Naive thymus-derived CD4-positive, alpha-beta T cell (primary cell): ENCODE data around the gene NEDD1. TPM values are rescaled to one million over a fixed set of nuclear protein-coding genes. Genes with fewer than 3 reads are reported as not detected.

Experiments used
- ATAC-seq: fragments of 150-1000 bp; cut with Tn5 transposase; 2 replicates; pipeline ENCODE4 v1.10.0; 2021; ENCODE audit warnings: mild to moderate bottlenecking, moderate library complexity
- CTCF ChIA-PET: fragments of 350-600 bp; sonication (Branson Sonifier 250); formaldehyde crosslinking; loops from one replicate; lab custom pipeline; 2021; ENCODE audit warnings: antibody characterized with exemption; lab: Charles Lee
- POLR2A ChIA-PET: fragments of 350-600 bp; sonication (Branson Sonifier 250); formaldehyde crosslinking; loops from one replicate; lab custom pipeline; 2021; ENCODE audit warnings: antibody characterized with exemption, inconsistent platforms; lab: Charles Lee
- DNase-seq, 9 donors: peaks; one replicate each; pipeline versions ENCODE4 v3.0.0 to v3.0.0-alpha.2; 2020 to 2022; ENCODE audit warnings: mixed read lengths in 1 of 9
- H3K27ac ChIP-seq: one replicate; pipeline ENCODE4 v1.7.0; 2013; ENCODE audit warnings: mild to moderate bottlenecking, low read depth, low read length, moderate library complexity
- H3K27me3 ChIP-seq, 2 donors: one replicate each; pipeline ENCODE4 v1.7.0; 2013; ENCODE audit warnings: low read length in 2 of 2, mild to moderate bottlenecking in 2 of 2, moderate library complexity in 2 of 2; ENCODE audit not compliant: control insufficient read depth in 2 of 2, insufficient read depth in 2 of 2
- H3K36me3 ChIP-seq, 3 experiments: 1 replicate in 2 of 3; 2 replicates in 1 of 3; pipeline ENCODE4 v1.7.0; 2013; ENCODE audit warnings: low read length in 3 of 3, mild to moderate bottlenecking in 3 of 3, moderate library complexity in 1 of 3; ENCODE audit not compliant: insufficient read depth in 3 of 3, control insufficient read depth in 2 of 3
- H3K4me1 ChIP-seq, 2 donors: one replicate each; pipeline ENCODE4 v1.7.0; 2013; ENCODE audit warnings: low read length in 2 of 2, mild to moderate bottlenecking in 2 of 2, moderate library complexity in 1 of 2; ENCODE audit not compliant: control insufficient read depth in 2 of 2, insufficient read depth in 2 of 2
- H3K4me3 ChIP-seq: 2 replicates; pipeline ENCODE4 v1.7.0; 2013; ENCODE audit warnings: mild to moderate bottlenecking, low read length
- H3K9me3 ChIP-seq, 3 experiments: 1 replicate in 2 of 3; 2 replicates in 1 of 3; pipeline ENCODE4 v1.7.0; 2013; ENCODE audit warnings: low read length in 3 of 3; ENCODE audit not compliant: control insufficient read depth in 2 of 3
- H3K27ac Mint-ChIP-seq, 9 donors: one replicate each; pipeline ENCODE4 v1.8.0; 2020 to 2022; ENCODE audit warnings: mixed read lengths in 9 of 9, mild to moderate bottlenecking in 8 of 9, moderate library complexity in 5 of 9, inconsistent platforms in 2 of 9
- H3K27me3 Mint-ChIP-seq, 5 donors: one replicate each; pipeline ENCODE4 v1.8.0; 2021 to 2022; ENCODE audit warnings: mixed read lengths in 5 of 5, mild to moderate bottlenecking in 1 of 5
- H3K36me3 Mint-ChIP-seq, 5 donors: one replicate each; pipeline ENCODE4 v1.8.0; 2020 to 2022; ENCODE audit warnings: mixed read lengths in 5 of 5, mild to moderate bottlenecking in 3 of 5, inconsistent platforms in 1 of 5
- H3K4me1 Mint-ChIP-seq, 7 donors: one replicate each; pipeline ENCODE4 v1.8.0; 2020 to 2022; ENCODE audit warnings: mixed read lengths in 7 of 7, mild to moderate bottlenecking in 3 of 7, inconsistent platforms in 1 of 7
- H3K4me3 Mint-ChIP-seq, 10 donors: one replicate each; pipeline ENCODE4 v1.8.0; 2020 to 2022; ENCODE audit warnings: mild to moderate bottlenecking in 10 of 10, mixed read lengths in 10 of 10, moderate library complexity in 6 of 10, inconsistent platforms in 2 of 10
- H3K9me3 Mint-ChIP-seq, 11 donors: one replicate each; pipeline ENCODE4 v1.8.0; 2020 to 2022; ENCODE audit warnings: mixed read lengths in 11 of 11, mild to moderate bottlenecking in 4 of 11, inconsistent platforms in 1 of 11, moderate library complexity in 1 of 11
- intact Hi-C, 2 donors: fragments of 100-400 bp; cut with micrococcal nuclease; formaldehyde crosslinking; loops; one replicate each; pipeline ENCODE4 v1.15.1; 2023
- polyA plus RNA-seq, 2 donors: library from polyadenylated mRNA; unstranded; fragments of 300-500 nt; fragmentation: Illumina TruSeq; gene quantifications; one replicate each; pipeline ENCODE4 v1.2.3, GENCODE V29; 2021
- total RNA-seq, 6 experiments: library from RNA in 5 of 6; stranded (reverse) in 5 of 6; gene quantifications; 1 replicate in 5 of 6; 2 replicates in 1 of 6; pipeline ENCODE4 v1.2.3 and lab custom pipeline; 2021 to 2026

The NEDD1 gene
- total and polyA plus RNA-seq, 7 experiments from 2014 or later = 18.3 to 52.4 (median 24.1) TPM

GRCh38 chr12:96912261-96912660 is 5.2 kb downstream of the NEDD1 start:
- ATAC-seq = no peak
- Histone ChIP-seq H3K4me3 (no peak overlapping the region), H3K4me1 (peaks cover 0 to 12% of the 10 kb centered on the region in 2 donors), H3K9me3 (no peaks in the 10 kb centered on the region), H3K27ac (no peak overlapping the region), H3K27me3 (no peaks in the 10 kb centered on the region), H3K36me3 (no peaks in the 10 kb centered on the region)
- Mint-ChIP-seq H3K4me1 (peaks cover 31 to 80% (median 60%) of the 10 kb centered on the region in 7 donors), H3K9me3 (peaks cover 0 to 7% (median 0%) of the 10 kb centered on the region in 11 donors), H3K27me3 (no peaks in the 10 kb centered on the region), H3K36me3 (peaks cover 6 to 46% (median 13%) of the 10 kb centered on the region in 5 donors), H3K4me3 (no peak overlapping the region), H3K27ac (no peak overlapping the region)
- no peak for DNase-seq
- POLR2A ChIA-PET = no interaction called here
- intact Hi-C loops = no loop called here
- CTCF ChIA-PET = no interaction called here

GRCh38 chr12:96912943-96913342 is 5.9 kb downstream of the NEDD1 start:
- Mint-ChIP-seq H3K27ac (no peak overlapping the region), H3K36me3 (peaks cover 6 to 40% (median 14%) of the 10 kb centered on the region in 5 donors), H3K27me3 (no peaks in the 10 kb centered on the region), H3K9me3 (peaks cover 0 to 7% (median 0%) of the 10 kb centered on the region in 11 donors), H3K4me3 (no peak overlapping the region), H3K4me1 (peaks cover 29 to 77% (median 57%) of the 10 kb centered on the region in 7 donors)
- no peak overlapping the region for H3K27ac ChIP-seq
- no peak for DNase-seq
- ATAC-seq = no peak
- intact Hi-C loops = no loop called here
- no peaks in the 10 kb centered on the region for H3K9me3 ChIP-seq
- ChIA-PET POLR2A (interaction anchor here (0.6 to 1.9 kb wide), 2 partner anchors 12 to 15 kb away, joined by 3 to 5 read pairs; no protein-coding TSS in a partner anchor), CTCF (no interaction called here)
- H3K4me1 ChIP-seq = peaks cover 0 to 7% of the 10 kb centered on the region in 2 donors
- H3K36me3 ChIP-seq = no peaks in the 10 kb centered on the region
- no peak overlapping the region for H3K4me3 ChIP-seq
- no peaks in the 10 kb centered on the region for H3K27me3 ChIP-seq

- Mint-ChIP-seq H3K27ac (peak overlapping the region in 3 of 9 donors; percentile 28 to 46 (median 32)), H3K36me3 (peaks cover 15 to 59% (median 46%) of the 10 kb centered on the region in 5 donors), H3K4me1 (peaks cover 5 to 40% (median 24%) of the 10 kb centered on the region in 7 donors), H3K4me3 (no peak overlapping the region), H3K9me3 (peaks cover 0 to 12% (median 1%) of the 10 kb centered on the region in 11 donors), H3K27me3 (no peaks in the 10 kb centered on the region)
- Histone ChIP-seq H3K4me1 (no peaks in the 10 kb centered on the region), H3K27ac (no peak overlapping the region), H3K9me3 (no peaks in the 10 kb centered on the region), H3K4me3 (no peak overlapping the region), H3K36me3 (peaks cover 0 to 6% (median 3%) of the 10 kb centered on the region in 3 experiments), H3K27me3 (no peaks in the 10 kb centered on the region)
- intact Hi-C loops = no loop called here
- POLR2A ChIA-PET = no interaction called here
- CTCF ChIA-PET = no interaction called here
- DNase-seq (no peak), ATAC-seq (no peak)
These were observed 12.6 kb downstream of the NEDD1 start for GRCh38 chr12:96919510-96920210.

- peaks cover 6 to 35% (median 9%) of the 10 kb centered on the region in 3 experiments for H3K36me3 ChIP-seq
- CTCF ChIA-PET = no interaction called here
These were observed 41.7 kb downstream of the NEDD1 start for GRCh38 chr12:96948782-96949181.

GRCh38 chr12:96979532-96979931 is 72.5 kb downstream of the NEDD1 start:
- ATAC-seq = no peak
- Histone ChIP-seq H3K9me3 (no peaks in the 10 kb centered on the region), H3K27ac (no peak overlapping the region), H3K4me3 (no peak overlapping the region), H3K36me3 (no peaks in the 10 kb centered on the region), H3K27me3 (no peaks in the 10 kb centered on the region), H3K4me1 (no peaks in the 10 kb centered on the region)
- Mint-ChIP-seq H3K9me3 (no peaks in the 10 kb centered on the region), H3K4me1 (peaks cover 0 to 1% (median 0%) of the 10 kb centered on the region in 7 donors), H3K4me3 (no peak overlapping the region), H3K36me3 (no peaks in the 10 kb centered on the region), H3K27ac (no peak overlapping the region), H3K27me3 (peaks cover 2 to 12% (median 8%) of the 10 kb centered on the region in 5 donors)
- no peak for DNase-seq
- ChIA-PET POLR2A (no interaction called here), CTCF (interaction anchor here (0.7 kb wide), 1 partner anchor 25 kb away, joined by 3 read pairs; no protein-coding TSS in a partner anchor)
- intact Hi-C loops = no loop called here

More at GRCh38 chr12:96948782-96949181, 41.7 kb downstream of the NEDD1 start:
- H3K4me1 ChIP-seq = no peaks in the 10 kb centered on the region
- intact Hi-C loops = no loop called here
- no peaks in the 10 kb centered on the region for H3K27me3 ChIP-seq
- H3K9me3 Mint-ChIP-seq = peaks cover 0 to 4% (median 0%) of the 10 kb centered on the region in 11 donors
- no peak overlapping the region for H3K27ac ChIP-seq
- no peak for DNase-seq
- H3K4me3 Mint-ChIP-seq = no peak overlapping the region
- H3K9me3 ChIP-seq = no peaks in the 10 kb centered on the region
- ATAC-seq = no peak
- H3K4me3 ChIP-seq = no peak overlapping the region
- peaks cover 0 to 6% (median 0%) of the 10 kb centered on the region in 7 donors for H3K4me1 Mint-ChIP-seq
- POLR2A ChIA-PET = no interaction called here
- H3K36me3 Mint-ChIP-seq = peaks cover 14 to 83% (median 68%) of the 10 kb centered on the region in 5 donors
- no peak overlapping the region for H3K27ac Mint-ChIP-seq
- no peaks in the 10 kb centered on the region for H3K27me3 Mint-ChIP-seq

GRCh38 chr12:96980991-96981414 is 73.9 kb downstream of the NEDD1 start:
- Mint-ChIP-seq H3K9me3 (no peaks in the 10 kb centered on the region), H3K4me3 (no peak overlapping the region), H3K36me3 (no peaks in the 10 kb centered on the region), H3K27ac (no peak overlapping the region), H3K27me3 (peaks cover 10 to 15% (median 14%) of the 10 kb centered on the region in 5 donors), H3K4me1 (peaks cover 4 to 6% (median 5%) of the 10 kb centered on the region in 7 donors)
- no peak for DNase-seq
- ChIA-PET CTCF (no interaction called here), POLR2A (no interaction called here)
- Histone ChIP-seq H3K9me3 (no peaks in the 10 kb centered on the region), H3K4me1 (peaks cover 0 to under 1% of the 10 kb centered on the region in 2 donors), H3K4me3 (no peak overlapping the region), H3K27ac (no peak overlapping the region), H3K36me3 (no peaks in the 10 kb centered on the region), H3K27me3 (no peaks in the 10 kb centered on the region)
- intact Hi-C loops = no loop called here
- ATAC-seq = no peak
